ENCODE results near the gene CNTN4.

DNA sequence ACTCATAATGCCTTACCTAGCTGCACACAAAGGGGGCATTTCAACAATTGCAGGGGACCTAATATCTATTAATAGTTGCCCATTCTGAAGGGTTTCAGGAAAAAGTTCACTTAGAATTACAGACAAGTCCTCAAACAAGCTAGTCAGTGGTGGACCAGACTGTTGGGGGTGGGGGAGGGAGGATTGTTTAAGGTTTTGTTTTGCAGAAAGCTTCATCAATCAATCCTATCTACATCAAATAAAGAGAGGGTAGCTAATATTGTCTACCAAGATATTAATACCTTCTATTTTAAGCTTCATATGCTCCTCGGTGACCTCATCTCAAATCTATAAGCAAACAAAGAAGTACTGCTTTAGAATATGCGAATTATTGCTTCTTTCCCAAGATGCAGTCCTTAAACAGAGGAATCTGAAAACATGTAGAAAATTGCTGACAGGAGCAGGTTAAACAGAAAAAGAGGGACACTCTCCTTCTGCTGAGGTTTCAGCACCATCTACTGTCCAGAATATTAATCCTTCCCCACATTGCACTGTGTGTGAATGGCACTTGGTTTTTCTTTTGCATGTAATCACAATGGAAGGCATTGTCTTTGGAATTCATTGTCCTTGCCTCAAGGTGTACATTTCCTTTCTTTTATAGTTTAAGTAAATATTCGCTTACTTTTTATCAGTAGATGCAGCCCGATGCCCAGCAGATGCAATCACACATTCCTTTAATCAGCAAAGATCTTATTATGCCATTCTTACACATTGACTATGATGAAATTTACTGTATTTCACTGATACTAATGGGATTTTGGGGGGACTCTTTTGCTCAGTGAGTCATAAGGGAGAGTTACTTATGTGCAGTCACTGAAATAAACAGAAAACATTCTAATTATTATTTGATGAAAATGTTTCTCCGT, 916.8 kb downstream of the CNTN4 start:
- TF ChIP-seq POLR2A (IDR thresholded peaks at IDR 0.05), result no peak
- TF ChIP-seq, protein P1, sequence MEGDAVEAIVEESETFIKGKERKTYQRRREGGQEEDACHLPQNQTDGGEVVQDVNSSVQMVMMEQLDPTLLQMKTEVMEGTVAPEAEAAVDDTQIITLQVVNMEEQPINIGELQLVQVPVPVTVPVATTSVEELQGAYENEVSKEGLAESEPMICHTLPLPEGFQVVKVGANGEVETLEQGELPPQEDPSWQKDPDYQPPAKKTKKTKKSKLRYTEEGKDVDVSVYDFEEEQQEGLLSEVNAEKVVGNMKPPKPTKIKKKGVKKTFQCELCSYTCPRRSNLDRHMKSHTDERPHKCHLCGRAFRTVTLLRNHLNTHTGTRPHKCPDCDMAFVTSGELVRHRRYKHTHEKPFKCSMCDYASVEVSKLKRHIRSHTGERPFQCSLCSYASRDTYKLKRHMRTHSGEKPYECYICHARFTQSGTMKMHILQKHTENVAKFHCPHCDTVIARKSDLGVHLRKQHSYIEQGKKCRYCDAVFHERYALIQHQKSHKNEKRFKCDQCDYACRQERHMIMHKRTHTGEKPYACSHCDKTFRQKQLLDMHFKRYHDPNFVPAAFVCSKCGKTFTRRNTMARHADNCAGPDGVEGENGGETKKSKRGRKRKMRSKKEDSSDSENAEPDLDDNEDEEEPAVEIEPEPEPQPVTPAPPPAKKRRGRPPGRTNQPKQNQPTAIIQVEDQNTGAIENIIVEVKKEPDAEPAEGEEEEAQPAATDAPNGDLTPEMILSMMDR (IDR thresholded peaks at IDR 0.05), result peak in 4 of 5 experiments; percentile 37 to 50 (median 42)
- no peak for TF ChIP-seq EP300 (IDR thresholded peaks at IDR 0.05)

Measured in tibial nerve (tissue), 4 donors.